ENCODE results near the gene GRAMD2B. TPM values are rescaled to one million over a fixed set of nuclear protein-coding genes. Genes with fewer than 3 reads are reported as not detected.

GRAMD2B gene
- total RNA-seq, 2 donors from 2014 or later, result 41.1 to 45.0 TPM

DNA sequence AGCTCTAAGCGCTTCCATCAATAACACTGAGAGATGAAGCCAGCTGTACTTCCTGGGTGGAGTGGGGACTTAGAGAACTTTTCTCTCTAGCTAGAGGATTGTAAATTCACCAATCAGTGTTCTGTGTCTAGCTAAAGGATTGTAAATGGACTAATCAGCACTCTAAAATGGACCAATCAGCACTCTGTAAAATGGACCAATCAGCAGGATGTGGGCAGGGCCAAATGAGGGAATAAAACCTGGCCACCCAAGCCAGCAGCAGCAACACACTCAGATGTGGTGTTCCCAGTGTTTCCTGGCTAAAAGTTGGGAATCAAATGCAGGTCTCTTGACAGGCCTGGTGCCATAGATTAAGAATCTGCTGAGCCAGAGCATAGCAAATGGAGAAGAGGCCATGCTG is 111.3 kb downstream of the GRAMD2B start:
- H3K27me3 ChIP-seq, result no peaks in the 10 kb centered on the region
- no peaks in the 10 kb centered on the region for H3K9me3 ChIP-seq
- no peak overlapping the region for H3K4me3 ChIP-seq
- peaks cover 0 to 7% of the 10 kb centered on the region in 2 donors for H3K4me1 ChIP-seq
- H3K36me3 ChIP-seq, result no peaks in the 10 kb centered on the region
- TF ChIP-seq CTCF (IDR thresholded peaks at IDR 0.05), result no peak
- H3K27ac ChIP-seq, result no peak overlapping the region
- no peak for DNase-seq (ENCODE audit: low spot score)

- peaks cover 0 to 7% of the 10 kb centered on the region in 2 donors for H3K4me1 ChIP-seq
- no peaks in the 10 kb centered on the region for H3K27me3 ChIP-seq
- H3K27ac ChIP-seq, result no peak overlapping the region
- no peak for TF ChIP-seq CTCF (IDR thresholded peaks at IDR 0.05)
- H3K4me3 ChIP-seq, result no peak overlapping the region
- H3K9me3 ChIP-seq, result no peaks in the 10 kb centered on the region
- no peaks in the 10 kb centered on the region for H3K36me3 ChIP-seq
- DNase-seq (ENCODE audit: low spot score), result no peak
Observed at GRCh38 chr5:126535856-126536545, 112.8 kb downstream of the GRAMD2B start.

DNA sequence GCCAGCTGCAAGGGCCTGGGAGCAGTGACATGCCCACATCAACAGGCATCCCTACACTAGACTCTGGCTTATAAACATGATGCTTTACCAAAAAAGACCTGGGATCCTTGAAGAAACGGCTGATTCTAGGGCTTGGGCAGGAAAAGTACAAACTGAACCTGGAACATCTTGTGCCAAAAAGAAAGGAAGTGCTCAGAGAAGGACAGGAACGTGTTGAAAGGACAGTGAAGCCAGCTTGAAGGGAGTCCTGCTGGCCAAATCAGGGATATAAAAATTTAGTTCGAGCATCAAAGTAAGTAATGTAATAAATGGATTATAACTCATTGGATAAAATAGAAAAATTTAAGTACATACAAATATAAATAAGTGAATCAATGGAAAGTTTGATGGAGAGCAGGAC is 113.7 kb downstream of the GRAMD2B start:
- TF ChIP-seq CTCF (IDR thresholded peaks at IDR 0.05), result no peak
- no peaks in the 10 kb centered on the region for H3K9me3 ChIP-seq
- H3K27me3 ChIP-seq, result no peaks in the 10 kb centered on the region
- H3K4me3 ChIP-seq, result no peak overlapping the region
- no peaks in the 10 kb centered on the region for H3K36me3 ChIP-seq
- peaks cover 0 to 3% of the 10 kb centered on the region in 2 donors for H3K4me1 ChIP-seq
- H3K27ac ChIP-seq, result no peak overlapping the region
- DNase-seq (ENCODE audit: low spot score), result no peak

DNA sequence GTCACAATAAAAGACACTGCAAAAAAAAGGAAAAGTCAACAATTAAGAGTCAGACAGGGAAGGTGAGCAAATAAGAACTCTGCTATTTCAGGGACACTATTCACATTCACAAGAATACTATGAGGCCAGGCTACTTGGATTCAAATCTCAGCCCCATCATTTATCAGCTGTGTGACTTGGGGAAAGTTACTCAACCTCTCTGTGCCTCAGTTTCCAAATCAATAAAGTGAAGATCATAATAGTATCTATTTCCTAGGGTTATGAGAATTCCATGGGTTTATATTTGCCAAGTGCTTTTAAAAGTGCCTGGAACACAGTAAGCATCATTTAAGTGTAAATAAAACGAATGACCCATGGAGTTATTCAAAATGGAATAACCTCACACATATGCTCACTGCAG is 115.4 kb downstream of the GRAMD2B start:
- Histone ChIP-seq H3K4me3 (no peak overlapping the region), H3K27ac (peak overlapping the region; percentile 32 to 49), H3K36me3 (no peaks in the 10 kb centered on the region), H3K4me1 (no peaks in the 10 kb centered on the region), H3K27me3 (no peaks in the 10 kb centered on the region), H3K9me3 (no peaks in the 10 kb centered on the region)
- no peak for TF ChIP-seq CTCF (IDR thresholded peaks at IDR 0.05)
- no peak for DNase-seq (ENCODE audit: low spot score)

DNA sequence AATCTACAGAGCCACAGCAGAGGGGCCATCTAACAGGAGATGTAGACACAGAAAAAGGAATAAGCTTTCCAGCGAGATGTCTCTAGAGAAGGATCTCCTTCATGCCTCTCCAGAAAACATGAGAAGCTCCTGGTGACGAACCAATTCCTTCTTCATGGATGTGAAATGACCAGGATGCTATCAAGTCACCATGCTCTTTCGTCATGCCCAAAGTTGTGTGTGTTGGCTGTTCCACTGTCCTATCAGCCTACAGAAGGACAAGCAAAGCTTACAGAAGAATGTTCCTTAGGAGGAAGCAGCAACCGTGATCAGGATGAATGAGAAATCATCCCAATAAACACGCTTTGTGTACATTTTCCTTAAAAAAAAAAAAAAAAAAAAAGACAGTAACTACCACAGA is 117.4 kb downstream of the GRAMD2B start:
- H3K9me3 ChIP-seq, result no peaks in the 10 kb centered on the region
- no peaks in the 10 kb centered on the region for H3K27me3 ChIP-seq
- H3K4me3 ChIP-seq, result no peak overlapping the region
- no peaks in the 10 kb centered on the region for H3K4me1 ChIP-seq
- H3K27ac ChIP-seq, result no peak overlapping the region
- no peak for DNase-seq (ENCODE audit: low spot score)
- TF ChIP-seq CTCF (IDR thresholded peaks at IDR 0.05), result no peak
- peaks cover 8% of the 10 kb centered on the region for H3K36me3 ChIP-seq

GRCh38 chr5:126542441-126542840 is 119.2 kb downstream of the GRAMD2B start:
- Histone ChIP-seq H3K27me3 (no peaks in the 10 kb centered on the region), H3K9me3 (no peaks in the 10 kb centered on the region), H3K4me1 (no peaks in the 10 kb centered on the region), H3K27ac (no peak overlapping the region), H3K4me3 (no peak overlapping the region), H3K36me3 (peaks cover 14% of the 10 kb centered on the region)
- no peak for TF ChIP-seq CTCF (IDR thresholded peaks at IDR 0.05)
- DNase-seq (ENCODE audit: low spot score), result no peak

All from right atrium auricular region (tissue), 2 donors.